ENCODE measurements around the gene CTDP1.

GRCh38 chr18:79750980-79751571 is 71.5 kb downstream of the CTDP1 start:
- TF ChIP-seq CTCF (IDR thresholded peaks at IDR 0.05; ENCODE audit: low read depth, low read length, missing input control) (no peak), YY1 (IDR thresholded peaks at IDR 0.05) (no peak), ATF3 (IDR thresholded peaks at IDR 0.05) (no peak), JUND (IDR thresholded peaks at IDR 0.05) (no peak), RAD21 (IDR thresholded peaks at IDR 0.05) (no peak), SP1 (IDR thresholded peaks at IDR 0.05) (no peak), REST (IDR thresholded peaks at IDR 0.05) (no peak), MAX (IDR thresholded peaks at IDR 0.05) (no peak), FOXA1 (IDR thresholded peaks at IDR 0.05) (no peak), ZBTB33 (IDR thresholded peaks at IDR 0.05) (no peak), TAF1 (conservative IDR thresholded peaks at IDR 0.05) (no peak), RXRA (IDR thresholded peaks at IDR 0.05) (no peak), EGR1 (IDR thresholded peaks at IDR 0.05; ENCODE audit: low read depth in 2 of 2) (no peak), HNF4G (IDR thresholded peaks at IDR 0.05) (no peak)

Measured in liver (tissue), 3 donors.